ENCODE data around the gene OSBPL6. TPM values are rescaled to one million over a fixed set of nuclear protein-coding genes. Genes with fewer than 3 reads are reported as not detected.

OSBPL6 gene
- total and polyA plus RNA-seq, 10 donors = 0.13 to 2.2 (median 1.4) TPM

DNA sequence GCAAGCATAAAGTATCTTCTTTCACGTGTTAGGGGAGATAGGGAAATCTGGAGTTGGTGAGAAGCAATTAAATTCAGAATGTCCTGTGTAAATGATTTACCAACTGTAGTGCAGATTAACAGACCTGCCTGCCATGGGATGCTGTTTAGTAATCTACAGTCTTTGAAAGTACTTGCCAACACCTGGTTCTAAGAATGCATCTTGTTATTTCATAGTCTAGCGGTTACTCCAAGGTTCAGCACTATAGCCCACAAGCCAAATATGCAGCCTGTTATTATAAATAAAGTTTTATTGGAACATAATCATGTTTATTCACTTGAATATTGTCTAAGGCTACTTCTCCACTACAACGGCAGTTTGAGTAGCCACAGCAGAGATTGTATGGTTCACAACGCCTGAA, 100.8 kb downstream of the OSBPL6 start:
- Histone ChIP-seq H3K27me3 (replicated peaks in 1 of 7) (peaks cover 0 to 4% (median 0%) of the 10 kb centered on the region in 7 donors), H3K9me3 (no peaks in the 10 kb centered on the region), H3K36me3 (no peaks in the 10 kb centered on the region), H3K4me1 (no peaks in the 10 kb centered on the region), H3K27ac (no peak overlapping the region), H3K4me3 (no peak overlapping the region)
- 86 to 91% (median 89%) methylated on average over 4 of the region's 4 CpGs for WGBS, 5 donors
- intact Hi-C loops (cut with DNase I; ENCODE audit: low total_unique reads) = no loop called here
- TF ChIP-seq POLR2A (IDR thresholded peaks at IDR 0.05) (no peak), POLR2AphosphoS5 (IDR thresholded peaks at IDR 0.05) (no peak)
- TF ChIP-seq, protein P1, sequence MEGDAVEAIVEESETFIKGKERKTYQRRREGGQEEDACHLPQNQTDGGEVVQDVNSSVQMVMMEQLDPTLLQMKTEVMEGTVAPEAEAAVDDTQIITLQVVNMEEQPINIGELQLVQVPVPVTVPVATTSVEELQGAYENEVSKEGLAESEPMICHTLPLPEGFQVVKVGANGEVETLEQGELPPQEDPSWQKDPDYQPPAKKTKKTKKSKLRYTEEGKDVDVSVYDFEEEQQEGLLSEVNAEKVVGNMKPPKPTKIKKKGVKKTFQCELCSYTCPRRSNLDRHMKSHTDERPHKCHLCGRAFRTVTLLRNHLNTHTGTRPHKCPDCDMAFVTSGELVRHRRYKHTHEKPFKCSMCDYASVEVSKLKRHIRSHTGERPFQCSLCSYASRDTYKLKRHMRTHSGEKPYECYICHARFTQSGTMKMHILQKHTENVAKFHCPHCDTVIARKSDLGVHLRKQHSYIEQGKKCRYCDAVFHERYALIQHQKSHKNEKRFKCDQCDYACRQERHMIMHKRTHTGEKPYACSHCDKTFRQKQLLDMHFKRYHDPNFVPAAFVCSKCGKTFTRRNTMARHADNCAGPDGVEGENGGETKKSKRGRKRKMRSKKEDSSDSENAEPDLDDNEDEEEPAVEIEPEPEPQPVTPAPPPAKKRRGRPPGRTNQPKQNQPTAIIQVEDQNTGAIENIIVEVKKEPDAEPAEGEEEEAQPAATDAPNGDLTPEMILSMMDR (IDR thresholded peaks at IDR 0.05 in 8 of 11, conservative IDR thresholded peaks at IDR 0.05 in 3 of 11) = no peak
- DNase-seq = no peak

DNA sequence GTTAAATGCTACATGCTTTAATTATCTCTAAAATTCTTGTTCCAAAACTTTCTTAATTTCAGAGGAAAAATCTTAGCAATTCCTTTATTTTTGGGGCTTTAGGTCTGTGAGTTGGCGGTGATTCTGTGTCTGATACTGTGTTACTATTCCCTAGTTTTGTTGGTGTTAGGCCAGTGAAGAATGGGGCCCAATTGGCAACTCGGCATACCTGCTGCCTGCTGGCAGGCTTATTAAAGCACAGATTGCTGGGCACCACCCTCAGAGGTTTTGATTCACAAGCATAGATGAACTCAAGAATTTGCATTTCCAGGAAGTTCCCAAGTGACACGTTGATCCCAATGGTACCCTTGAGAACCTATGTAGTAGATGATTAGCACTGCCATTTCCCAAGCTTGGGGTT, 101.6 kb downstream of the OSBPL6 start:
- no peak for DNase-seq
- intact Hi-C loops (cut with DNase I; ENCODE audit: low total_unique reads) = no loop called here
- TF ChIP-seq, protein P1 (IDR thresholded peaks at IDR 0.05 in 8 of 11, conservative IDR thresholded peaks at IDR 0.05 in 3 of 11) = no peak
- no peak for TF ChIP-seq POLR2AphosphoS5 (IDR thresholded peaks at IDR 0.05)
- TF ChIP-seq POLR2A (IDR thresholded peaks at IDR 0.05) = no peak
- Histone ChIP-seq H3K9me3 (no peaks in the 10 kb centered on the region), H3K4me3 (no peak overlapping the region), H3K36me3 (no peaks in the 10 kb centered on the region), H3K4me1 (no peaks in the 10 kb centered on the region), H3K27me3 (replicated peaks in 1 of 7) (peaks cover 0 to 7% (median 0%) of the 10 kb centered on the region in 7 donors), H3K27ac (no peak overlapping the region)
- WGBS, 5 donors = 85 to 94% (median 86%) methylated on average over 3 of the region's 3 CpGs

DNA sequence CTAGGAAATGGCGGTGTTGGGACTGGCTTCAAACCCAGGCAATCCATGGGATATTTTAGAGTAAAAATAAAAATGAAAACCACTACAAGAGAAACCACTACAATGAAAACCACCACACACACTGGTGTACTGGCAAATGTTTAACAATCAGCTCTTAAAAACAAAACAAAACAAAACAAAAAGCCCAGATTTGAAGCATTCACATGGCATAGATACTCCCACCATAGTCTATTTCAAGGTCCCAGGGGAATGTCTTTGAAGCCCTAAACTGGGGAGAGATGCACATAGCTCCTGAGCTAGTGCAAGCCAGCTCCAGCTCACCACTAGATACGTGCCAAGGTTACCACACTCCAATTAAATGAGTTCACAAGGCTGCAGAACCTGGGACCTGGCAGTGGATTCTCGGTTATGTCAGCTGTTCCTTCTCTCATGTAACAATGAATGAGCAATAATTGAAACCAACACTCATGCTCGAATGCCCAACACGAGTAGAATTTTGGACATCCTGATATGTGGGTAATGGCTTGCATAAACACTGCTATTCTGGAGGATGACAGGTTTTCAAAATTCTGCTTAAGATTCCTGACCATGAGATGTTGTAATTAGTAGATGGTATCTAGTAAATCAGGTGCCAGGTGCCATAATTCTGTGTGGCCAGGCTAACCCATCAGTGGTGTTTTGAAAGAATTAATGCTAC, 102.2 kb downstream of the OSBPL6 start:
- H3K9me3 ChIP-seq = no peaks in the 10 kb centered on the region
- peaks cover 0 to 7% (median 0%) of the 10 kb centered on the region in 7 donors for H3K27me3 ChIP-seq (replicated peaks in 1 of 7)
- intact Hi-C loops (cut with DNase I; ENCODE audit: low total_unique reads) = no loop called here
- 80 to 91% (median 85%) methylated on average over 5 of the region's 5 CpGs for WGBS, 5 donors
- no peak for TF ChIP-seq POLR2AphosphoS5 (IDR thresholded peaks at IDR 0.05)
- no peak for TF ChIP-seq POLR2A (IDR thresholded peaks at IDR 0.05)
- TF ChIP-seq, protein P1 (IDR thresholded peaks at IDR 0.05 in 8 of 11, conservative IDR thresholded peaks at IDR 0.05 in 3 of 11) = no peak
- no peak for DNase-seq
- no peak overlapping the region for H3K27ac ChIP-seq
- no peaks in the 10 kb centered on the region for H3K36me3 ChIP-seq
- H3K4me3 ChIP-seq = no peak overlapping the region
- no peaks in the 10 kb centered on the region for H3K4me1 ChIP-seq

DNA sequence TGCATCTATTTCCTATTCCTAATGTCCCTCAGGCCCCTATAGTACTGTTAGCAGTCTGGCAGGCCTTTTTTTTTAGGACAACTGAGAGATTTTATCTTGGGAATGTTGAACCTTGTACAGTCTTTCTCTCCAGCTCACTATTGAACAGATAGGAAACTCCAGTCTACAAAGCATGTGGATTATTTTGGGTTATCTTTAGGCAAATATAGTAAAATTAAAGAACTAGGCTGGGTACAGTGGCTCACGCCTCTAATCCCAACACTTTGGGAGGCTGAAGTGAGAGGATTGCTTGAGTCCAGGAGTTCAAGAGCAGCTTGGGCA, 102.7 kb downstream of the OSBPL6 start:
- Histone ChIP-seq H3K36me3 (no peaks in the 10 kb centered on the region), H3K27ac (no peak overlapping the region), H3K27me3 (replicated peaks in 1 of 7) (peaks cover 0 to 7% (median 0%) of the 10 kb centered on the region in 7 donors), H3K9me3 (no peaks in the 10 kb centered on the region), H3K4me3 (no peak overlapping the region), H3K4me1 (no peaks in the 10 kb centered on the region)
- no peak for TF ChIP-seq POLR2AphosphoS5 (IDR thresholded peaks at IDR 0.05)
- TF ChIP-seq, protein P1 (IDR thresholded peaks at IDR 0.05 in 8 of 11, conservative IDR thresholded peaks at IDR 0.05 in 3 of 11) = no peak
- TF ChIP-seq POLR2A (IDR thresholded peaks at IDR 0.05) = no peak
- no peak for DNase-seq
- WGBS, 5 donors = 92 to 97% (median 95%) methylated on average over 1 of the region's 1 CpG
- intact Hi-C loops (cut with DNase I; ENCODE audit: low total_unique reads) = no loop called here
